Peyer's patch (tissue), 4 donors: ENCODE measurements around the gene RFX8. TPM values are rescaled to one million over a fixed set of nuclear protein-coding genes. Genes with fewer than 3 reads are reported as not detected.

Experiments used
- DNase-seq, 3 donors: peaks; one replicate each; pipeline ENCODE4 v3.0.0-alpha.2; 2017 to 2019
- H3K27ac ChIP-seq, 4 donors: fragments of 200-600 bp; sonication (generic); one replicate each; pipeline ENCODE4 v1.5.1; 2016 to 2019
- H3K27me3 ChIP-seq, 2 donors: fragments of 200-600 bp; sonication (generic); one replicate each; pipeline ENCODE4 v1.5.1; 2019
- H3K36me3 ChIP-seq, 3 donors: fragments of 200-600 bp; sonication (generic); one replicate each; pipeline ENCODE4 v1.5.1; 2016 to 2019
- H3K4me1 ChIP-seq, 4 donors: fragments of 200-600 bp; sonication (generic); one replicate each; pipeline ENCODE4 v1.5.1; 2016 to 2019
- H3K4me3 ChIP-seq, 4 donors: fragments of 200-600 bp; sonication (generic); 1 replicate in 3 of 4; 2 replicates in 1 of 4; pipeline ENCODE4 v1.5.1; 2016 to 2019; ENCODE audit warnings: mild to moderate bottlenecking in 1 of 4
- H3K9me3 ChIP-seq, 4 donors: fragments of 200-600 bp; sonication (generic); one replicate each; pipeline ENCODE4 v1.5.1; 2016 to 2019; ENCODE audit warnings: mild to moderate bottlenecking in 1 of 4
- CTCF ChIP-seq, 6 experiments: fragments of 450-650 bp in 4 of 6; fragments of 200-600 bp in 2 of 6; sonication (generic) in 1 of 6; IDR thresholded peaks; one replicate each; pipeline ENCODE4 v1.5.1; 2017 to 2019; ENCODE audit warnings: antibody characterized with exemption in 6 of 6, mild to moderate bottlenecking in 3 of 6, moderate library complexity in 1 of 6
- POLR2A ChIP-seq, 2 donors: fragments of 450-650 bp; IDR thresholded peaks; one replicate each; pipeline ENCODE4 v1.5.1; 2017; ENCODE audit warnings: antibody characterized with exemption in 2 of 2, mild to moderate bottlenecking in 2 of 2, moderate library complexity in 2 of 2
- total RNA-seq, 4 donors: library from RNA; depleted of rRNA; stranded (reverse); fragments of >200 nt; gene quantifications; one replicate each; pipeline ENCODE4 v1.1.0, GENCODE V29; 2016

The RFX8 gene
- total RNA-seq, 4 donors from 2014 or later, result not detected

GRCh38 chr2:101399021-101399799 lies 75.7 kb downstream of the RFX8 start:
- TF ChIP-seq CTCF (IDR thresholded peaks at IDR 0.05), result no peak
- no peak for TF ChIP-seq POLR2A (IDR thresholded peaks at IDR 0.05)
- DNase-seq, result no peak
- H3K36me3 ChIP-seq, result no peaks in the 10 kb centered on the region
- H3K27ac ChIP-seq, result no peak overlapping the region
- no peak overlapping the region for H3K4me3 ChIP-seq
- no peaks in the 10 kb centered on the region for H3K27me3 ChIP-seq
- no peaks in the 10 kb centered on the region for H3K9me3 ChIP-seq
- no peaks in the 10 kb centered on the region for H3K4me1 ChIP-seq

- Histone ChIP-seq H3K4me3 (no peak overlapping the region), H3K36me3 (no peaks in the 10 kb centered on the region), H3K27ac (no peak overlapping the region), H3K4me1 (no peaks in the 10 kb centered on the region), H3K27me3 (no peaks in the 10 kb centered on the region), H3K9me3 (no peaks in the 10 kb centered on the region)
- TF ChIP-seq CTCF (IDR thresholded peaks at IDR 0.05), result no peak
- TF ChIP-seq POLR2A (IDR thresholded peaks at IDR 0.05), result no peak
- DNase-seq, result no peak
These were observed 76.6 kb downstream of the RFX8 start for GRCh38 chr2:101398116-101398821.

- H3K4me1 ChIP-seq, result no peaks in the 10 kb centered on the region
- no peaks in the 10 kb centered on the region for H3K27me3 ChIP-seq
- no peak overlapping the region for H3K27ac ChIP-seq
- DNase-seq, result no peak
- no peaks in the 10 kb centered on the region for H3K9me3 ChIP-seq
- TF ChIP-seq POLR2A (IDR thresholded peaks at IDR 0.05), result no peak
- no peak for TF ChIP-seq CTCF (IDR thresholded peaks at IDR 0.05)
- H3K36me3 ChIP-seq, result no peaks in the 10 kb centered on the region
- no peak overlapping the region for H3K4me3 ChIP-seq
These were observed 78.6 kb downstream of the RFX8 start for GRCh38 chr2:101396316-101396717.

- Histone ChIP-seq H3K27ac (no peak overlapping the region), H3K4me3 (no peak overlapping the region), H3K36me3 (no peaks in the 10 kb centered on the region), H3K27me3 (no peaks in the 10 kb centered on the region), H3K4me1 (no peaks in the 10 kb centered on the region), H3K9me3 (no peaks in the 10 kb centered on the region)
- no peak for DNase-seq
- TF ChIP-seq POLR2A (IDR thresholded peaks at IDR 0.05) (no peak), CTCF (IDR thresholded peaks at IDR 0.05) (no peak)
These were observed 79.2 kb downstream of the RFX8 start for GRCh38 chr2:101395545-101396315.

GRCh38 chr2:101388232-101388631 lies 86.7 kb downstream of the RFX8 start:
- Histone ChIP-seq H3K4me1 (peaks cover 0 to 14% (median 6%) of the 10 kb centered on the region in 4 donors), H3K9me3 (no peaks in the 10 kb centered on the region), H3K27me3 (peaks cover 0 to 9% of the 10 kb centered on the region in 2 donors), H3K36me3 (no peaks in the 10 kb centered on the region), H3K4me3 (no peak overlapping the region), H3K27ac (no peak overlapping the region)
- DNase-seq, result no peak
- TF ChIP-seq CTCF (IDR thresholded peaks at IDR 0.05) (no peak), POLR2A (IDR thresholded peaks at IDR 0.05) (no peak)
